ENCODE results near the gene SLC17A3.

Gene SLC17A3

GRCh38 chr6:25835442-25836283 lies 38.4 kb downstream of the SLC17A3 start:
- no peak for DNase-seq

- DNase-seq: no peak
Observed at GRCh38 chr6:25834950-25835349, 39.1 kb downstream of the SLC17A3 start.

GRCh38 chr6:25833136-25833535 lies 40.9 kb downstream of the SLC17A3 start:
- no peak for DNase-seq

- no peak for DNase-seq
Observed at GRCh38 chr6:25832670-25833069, 41.4 kb downstream of the SLC17A3 start.

GRCh38 chr6:25832307-25832662 lies 41.8 kb downstream of the SLC17A3 start:
- no peak for DNase-seq

GRCh38 chr6:25831532-25832306 lies 42.3 kb downstream of the SLC17A3 start, which contains the start of gene SLC17A1:
Gene SLC17A1, minus strand, starts transcription at chr6:25832052. Its CDS starts 1,495 bp downstream, at chr6:25830557.
- DNase-seq: no peak

- DNase-seq: no peak
Observed at GRCh38 chr6:25830458-25830857, 43.6 kb downstream of the SLC17A3 start.

- DNase-seq: no peak
Observed at GRCh38 chr6:25829375-25829774, 44.7 kb downstream of the SLC17A3 start.

GRCh38 chr6:25821341-25821740 lies 52.7 kb downstream of the SLC17A3 start:
- DNase-seq: no peak

- no peak for DNase-seq
Observed at GRCh38 chr6:25816252-25816651, 57.8 kb downstream of the SLC17A3 start.

- no peak for DNase-seq
Observed at GRCh38 chr6:25815194-25815593, 58.8 kb downstream of the SLC17A3 start.

- DNase-seq: no peak
Observed at GRCh38 chr6:25804804-25805203, 69.2 kb downstream of the SLC17A3 start.

- DNase-seq: no peak
Observed at GRCh38 chr6:25801436-25801835, 72.6 kb downstream of the SLC17A3 start.
